Measurements from ENCODE around the gene XDH.

The XDH gene

DNA sequence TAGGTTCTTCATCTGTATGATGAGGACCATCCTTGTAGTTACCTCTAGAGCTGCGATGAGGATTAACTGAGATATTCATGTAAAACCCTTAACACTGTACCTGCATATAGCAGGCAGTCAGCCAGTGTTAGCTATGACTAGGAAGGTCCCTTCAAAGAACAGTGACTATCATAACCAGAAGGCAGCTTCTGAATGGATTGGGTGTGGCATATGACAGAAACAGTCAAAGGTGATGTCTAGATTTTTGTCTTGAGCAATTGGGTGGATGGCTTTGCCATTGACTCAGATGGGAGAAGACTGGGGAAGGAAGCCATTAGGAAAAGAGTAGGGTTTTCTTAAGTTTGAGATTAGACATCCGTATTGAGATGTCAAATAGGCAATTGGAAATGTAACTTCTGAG is 15.7 kb downstream of the XDH start:
- H3K9ac ChIP-seq (ENCODE audit: low read depth, low read length, poor library complexity), result no peak overlapping the region
- no peak overlapping the region for H2BK5ac ChIP-seq (ENCODE audit: low read length)
- no peak overlapping the region for H2BK15ac ChIP-seq (ENCODE audit: low read length)
- no peak overlapping the region for H3K4me2 ChIP-seq (ENCODE audit: insufficient read depth, low read length, poor library complexity, severe bottlenecking)
- WGBS, 2 donors (ENCODE audit: extremely low coverage in 2 of 2, insufficient read length in 2 of 2, insufficient replicate concordance in 1 of 2), result no CpG with 5 or more reads among the region's 2 CpGs
- no peak for DNase-seq (ENCODE audit: low spot score)
- no peak overlapping the region for H2AK5ac ChIP-seq (ENCODE audit: low read depth, low read length)
- H3K27ac ChIP-seq (replicated peaks; ENCODE audit: low read length), result no peak overlapping the region
- H3K14ac ChIP-seq (ENCODE audit: low read length), result no peak overlapping the region
- no peak overlapping the region for H3K23ac ChIP-seq (ENCODE audit: low read depth, low read length, poor library complexity)
- H3K36me3 ChIP-seq (replicated peaks in 1 of 2; ENCODE audit: control insufficient read depth in 2 of 2, insufficient read depth in 2 of 2, low read length in 2 of 2), result no peaks in the 10 kb centered on the region
- H3K27me3 ChIP-seq (ENCODE audit: control insufficient read depth in 3 of 3, insufficient read depth in 3 of 3, low read depth in 1 of 3, low read length in 3 of 3), result no peaks in the 10 kb centered on the region
- no peak overlapping the region for H4K8ac ChIP-seq (ENCODE audit: low read depth, low read length)
- no peak overlapping the region for H2BK12ac ChIP-seq (ENCODE audit: low read length)
- peaks cover 0 to 11% of the 10 kb centered on the region in 2 donors for H3K4me1 ChIP-seq (ENCODE audit: control insufficient read depth in 2 of 2, insufficient read depth in 1 of 2, low read depth in 1 of 2, low read length in 2 of 2)
- no peak overlapping the region for H3K4me3 ChIP-seq (ENCODE audit: low read length in 2 of 2)
- H3K18ac ChIP-seq (ENCODE audit: low read length), result no peak overlapping the region
- no peaks in the 10 kb centered on the region for H3K79me1 ChIP-seq (ENCODE audit: low read depth, low read length)
- no peak overlapping the region for H4K91ac ChIP-seq (ENCODE audit: low read depth, low read length, poor library complexity)
- H3K9me3 ChIP-seq (replicated peaks in 1 of 2; ENCODE audit: control insufficient read depth in 2 of 2, insufficient read depth in 1 of 2, low read depth in 1 of 2, low read length in 2 of 2), result no peaks in the 10 kb centered on the region
- H3K4ac ChIP-seq (ENCODE audit: low read length), result no peak overlapping the region
- no peak overlapping the region for H2BK120ac ChIP-seq (ENCODE audit: low read depth, low read length)
- H2AFZ ChIP-seq (ENCODE audit: low read length), result no peak overlapping the region

DNA sequence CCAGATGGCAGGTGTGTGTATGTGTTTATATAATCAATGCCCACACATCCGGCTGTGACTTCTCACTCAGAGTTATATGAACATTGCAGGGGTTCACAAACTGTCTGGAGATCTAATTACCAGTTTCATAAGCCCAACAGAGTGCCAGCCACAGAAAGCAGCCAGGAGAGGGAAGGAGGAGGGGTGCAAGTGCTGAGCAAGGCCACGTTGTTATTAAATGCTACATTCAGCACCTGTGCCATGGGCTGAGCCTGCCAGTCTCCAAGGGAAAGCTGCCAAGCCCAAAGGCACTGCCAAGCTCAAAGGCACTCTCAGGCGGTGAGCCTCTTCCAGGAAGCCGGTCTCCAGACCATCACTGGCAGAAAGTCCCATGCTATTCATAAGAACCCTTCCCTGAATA is 17.4 kb downstream of the XDH start:
- no peak for DNase-seq (ENCODE audit: low spot score)
- Histone ChIP-seq H2AK5ac (ENCODE audit: low read depth, low read length) (no peak overlapping the region), H3K23ac (ENCODE audit: low read depth, low read length, poor library complexity) (no peak overlapping the region), H3K79me1 (ENCODE audit: low read depth, low read length) (no peaks in the 10 kb centered on the region), H2BK12ac (ENCODE audit: low read length) (no peak overlapping the region), H3K36me3 (replicated peaks in 1 of 2; ENCODE audit: control insufficient read depth in 2 of 2, insufficient read depth in 2 of 2, low read length in 2 of 2) (no peaks in the 10 kb centered on the region), H3K27ac (replicated peaks; ENCODE audit: low read length) (no peak overlapping the region), H2BK120ac (ENCODE audit: low read depth, low read length) (no peak overlapping the region), H3K18ac (ENCODE audit: low read length) (no peak overlapping the region), H2AFZ (ENCODE audit: low read length) (no peak overlapping the region), H4K8ac (ENCODE audit: low read depth, low read length) (no peak overlapping the region), H4K91ac (ENCODE audit: low read depth, low read length, poor library complexity) (no peak overlapping the region), H2BK15ac (ENCODE audit: low read length) (no peak overlapping the region), H3K9me3 (replicated peaks in 1 of 2; ENCODE audit: control insufficient read depth in 2 of 2, insufficient read depth in 1 of 2, low read depth in 1 of 2, low read length in 2 of 2) (no peaks in the 10 kb centered on the region), H3K4ac (ENCODE audit: low read length) (no peak overlapping the region), H3K9ac (ENCODE audit: low read depth, low read length, poor library complexity) (no peak overlapping the region), H3K4me2 (ENCODE audit: insufficient read depth, low read length, poor library complexity, severe bottlenecking) (no peak overlapping the region), H3K27me3 (ENCODE audit: control insufficient read depth in 3 of 3, insufficient read depth in 3 of 3, low read depth in 1 of 3, low read length in 3 of 3) (no peaks in the 10 kb centered on the region), H3K4me1 (ENCODE audit: control insufficient read depth in 2 of 2, insufficient read depth in 1 of 2, low read depth in 1 of 2, low read length in 2 of 2) (peaks cover 0 to 5% of the 10 kb centered on the region in 2 donors), H2BK5ac (ENCODE audit: low read length) (no peak overlapping the region), H3K4me3 (ENCODE audit: low read length in 2 of 2) (no peak overlapping the region), H3K14ac (ENCODE audit: low read length) (no peak overlapping the region)
- WGBS, 2 donors (ENCODE audit: extremely low coverage in 2 of 2, insufficient read length in 2 of 2, insufficient replicate concordance in 1 of 2), result no CpG with 5 or more reads among the region's 4 CpGs

DNA sequence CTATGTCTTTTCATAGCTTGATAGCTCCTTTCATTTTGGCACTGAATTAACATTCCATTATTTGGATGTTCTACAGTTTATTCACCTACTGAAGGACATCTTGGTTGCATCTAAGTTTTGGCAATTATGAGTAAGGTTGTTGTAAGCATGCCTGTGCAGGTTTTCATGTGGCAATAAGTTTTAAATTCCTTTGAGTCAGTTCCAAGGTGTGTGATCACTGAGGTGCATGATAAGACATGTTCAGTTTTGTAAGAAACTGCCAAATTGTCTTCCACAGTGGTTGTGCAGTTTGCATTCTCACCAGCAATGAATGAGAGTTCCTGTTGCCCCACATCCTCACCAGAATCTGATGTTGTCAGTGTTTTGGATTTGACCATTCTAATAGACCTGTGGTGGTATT is 24.2 kb downstream of the XDH start:
- no peak overlapping the region for H2AK5ac ChIP-seq (ENCODE audit: low read depth, low read length)
- no peak overlapping the region for H3K4me2 ChIP-seq (ENCODE audit: insufficient read depth, low read length, poor library complexity, severe bottlenecking)
- no peaks in the 10 kb centered on the region for H3K79me1 ChIP-seq (ENCODE audit: low read depth, low read length)
- no peak overlapping the region for H3K9ac ChIP-seq (ENCODE audit: low read depth, low read length, poor library complexity)
- no peaks in the 10 kb centered on the region for H3K36me3 ChIP-seq (replicated peaks in 1 of 2; ENCODE audit: control insufficient read depth in 2 of 2, insufficient read depth in 2 of 2, low read length in 2 of 2)
- no peak overlapping the region for H2BK15ac ChIP-seq (ENCODE audit: low read length)
- no peak overlapping the region for H3K14ac ChIP-seq (ENCODE audit: low read length)
- H3K27me3 ChIP-seq (ENCODE audit: control insufficient read depth in 3 of 3, insufficient read depth in 3 of 3, low read depth in 1 of 3, low read length in 3 of 3), result no peaks in the 10 kb centered on the region
- H2BK5ac ChIP-seq (ENCODE audit: low read length), result no peak overlapping the region
- H2BK120ac ChIP-seq (ENCODE audit: low read depth, low read length), result no peak overlapping the region
- no peak overlapping the region for H4K91ac ChIP-seq (ENCODE audit: low read depth, low read length, poor library complexity)
- no peak overlapping the region for H3K18ac ChIP-seq (ENCODE audit: low read length)
- H2AFZ ChIP-seq (ENCODE audit: low read length), result no peak overlapping the region
- no peak overlapping the region for H4K8ac ChIP-seq (ENCODE audit: low read depth, low read length)
- H3K4me3 ChIP-seq (ENCODE audit: low read length in 2 of 2), result no peak overlapping the region
- no peak overlapping the region for H3K4ac ChIP-seq (ENCODE audit: low read length)
- no peak for DNase-seq (ENCODE audit: low spot score)
- H3K4me1 ChIP-seq (ENCODE audit: control insufficient read depth in 2 of 2, insufficient read depth in 1 of 2, low read depth in 1 of 2, low read length in 2 of 2), result no peaks in the 10 kb centered on the region
- H3K27ac ChIP-seq (replicated peaks; ENCODE audit: low read length), result no peak overlapping the region
- H3K23ac ChIP-seq (ENCODE audit: low read depth, low read length, poor library complexity), result no peak overlapping the region
- no peaks in the 10 kb centered on the region for H3K9me3 ChIP-seq (replicated peaks in 1 of 2; ENCODE audit: control insufficient read depth in 2 of 2, insufficient read depth in 1 of 2, low read depth in 1 of 2, low read length in 2 of 2)
- no peak overlapping the region for H2BK12ac ChIP-seq (ENCODE audit: low read length)

DNA sequence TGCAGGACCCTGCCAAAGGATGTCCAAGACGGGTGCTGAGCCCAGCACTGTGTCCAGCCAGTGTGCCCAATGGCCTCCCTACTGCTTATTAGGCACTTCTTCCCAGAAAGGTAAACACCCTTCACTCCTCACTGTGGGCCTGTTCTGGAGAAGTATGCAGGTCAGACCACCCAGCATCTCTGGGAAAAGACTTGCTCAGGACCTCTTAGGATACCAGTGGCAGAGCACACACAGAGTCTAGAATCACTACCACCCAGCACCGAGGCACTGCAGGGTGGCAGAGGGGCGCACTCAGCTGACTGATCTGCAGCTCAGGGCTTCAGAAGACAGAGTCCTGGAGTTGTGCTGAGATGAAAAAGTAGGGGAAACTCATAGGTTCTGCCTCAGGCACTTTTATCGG is 25.8 kb downstream of the XDH start:
- no peaks in the 10 kb centered on the region for H3K36me3 ChIP-seq (replicated peaks in 1 of 2; ENCODE audit: control insufficient read depth in 2 of 2, insufficient read depth in 2 of 2, low read length in 2 of 2)
- no peak overlapping the region for H2BK120ac ChIP-seq (ENCODE audit: low read depth, low read length)
- H2BK15ac ChIP-seq (ENCODE audit: low read length), result no peak overlapping the region
- no peak overlapping the region for H3K23ac ChIP-seq (ENCODE audit: low read depth, low read length, poor library complexity)
- no peak overlapping the region for H3K27ac ChIP-seq (replicated peaks; ENCODE audit: low read length)
- H3K4me2 ChIP-seq (ENCODE audit: insufficient read depth, low read length, poor library complexity, severe bottlenecking), result no peak overlapping the region
- H3K9me3 ChIP-seq (replicated peaks in 1 of 2; ENCODE audit: control insufficient read depth in 2 of 2, insufficient read depth in 1 of 2, low read depth in 1 of 2, low read length in 2 of 2), result no peaks in the 10 kb centered on the region
- no peak overlapping the region for H3K4ac ChIP-seq (ENCODE audit: low read length)
- H2AFZ ChIP-seq (ENCODE audit: low read length), result no peak overlapping the region
- no peak for DNase-seq (ENCODE audit: low spot score)
- H3K79me1 ChIP-seq (ENCODE audit: low read depth, low read length), result no peaks in the 10 kb centered on the region
- H4K91ac ChIP-seq (ENCODE audit: low read depth, low read length, poor library complexity), result no peak overlapping the region
- H3K27me3 ChIP-seq (ENCODE audit: control insufficient read depth in 3 of 3, insufficient read depth in 3 of 3, low read depth in 1 of 3, low read length in 3 of 3), result no peaks in the 10 kb centered on the region
- WGBS, 2 donors (ENCODE audit: extremely low coverage in 2 of 2, insufficient read length in 2 of 2, insufficient replicate concordance in 1 of 2), result no CpG with 5 or more reads among the region's 4 CpGs
- H2BK5ac ChIP-seq (ENCODE audit: low read length), result no peak overlapping the region
- H4K8ac ChIP-seq (ENCODE audit: low read depth, low read length), result no peak overlapping the region
- H3K9ac ChIP-seq (ENCODE audit: low read depth, low read length, poor library complexity), result no peak overlapping the region
- no peak overlapping the region for H3K4me3 ChIP-seq (ENCODE audit: low read length in 2 of 2)
- no peak overlapping the region for H3K18ac ChIP-seq (ENCODE audit: low read length)
- H2AK5ac ChIP-seq (ENCODE audit: low read depth, low read length), result no peak overlapping the region
- H3K4me1 ChIP-seq (ENCODE audit: control insufficient read depth in 2 of 2, insufficient read depth in 1 of 2, low read depth in 1 of 2, low read length in 2 of 2), result no peaks in the 10 kb centered on the region
- no peak overlapping the region for H2BK12ac ChIP-seq (ENCODE audit: low read length)
- H3K14ac ChIP-seq (ENCODE audit: low read length), result no peak overlapping the region
